ENCODE measurements around the gene MORC4.

DNA sequence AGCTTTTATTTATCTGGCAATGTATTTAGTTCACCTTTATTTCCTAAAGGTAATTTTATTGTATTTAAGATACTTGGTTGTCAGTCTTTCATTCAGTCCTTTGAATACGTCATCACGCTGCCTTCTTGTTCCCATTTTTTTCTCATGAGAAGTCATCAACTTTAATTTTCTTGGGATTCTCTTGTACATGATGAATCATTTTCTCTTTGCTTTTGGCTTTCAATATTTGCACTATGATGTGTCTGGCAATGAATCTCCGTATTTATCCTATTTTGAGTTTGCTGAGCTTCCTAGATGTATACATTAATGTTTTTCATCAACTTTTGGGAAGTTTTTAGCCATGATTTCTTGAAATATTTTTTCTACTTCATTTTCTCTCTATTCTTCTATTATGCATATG, 51.4 kb downstream of the MORC4 start:
- TF ChIP-seq, protein P1, sequence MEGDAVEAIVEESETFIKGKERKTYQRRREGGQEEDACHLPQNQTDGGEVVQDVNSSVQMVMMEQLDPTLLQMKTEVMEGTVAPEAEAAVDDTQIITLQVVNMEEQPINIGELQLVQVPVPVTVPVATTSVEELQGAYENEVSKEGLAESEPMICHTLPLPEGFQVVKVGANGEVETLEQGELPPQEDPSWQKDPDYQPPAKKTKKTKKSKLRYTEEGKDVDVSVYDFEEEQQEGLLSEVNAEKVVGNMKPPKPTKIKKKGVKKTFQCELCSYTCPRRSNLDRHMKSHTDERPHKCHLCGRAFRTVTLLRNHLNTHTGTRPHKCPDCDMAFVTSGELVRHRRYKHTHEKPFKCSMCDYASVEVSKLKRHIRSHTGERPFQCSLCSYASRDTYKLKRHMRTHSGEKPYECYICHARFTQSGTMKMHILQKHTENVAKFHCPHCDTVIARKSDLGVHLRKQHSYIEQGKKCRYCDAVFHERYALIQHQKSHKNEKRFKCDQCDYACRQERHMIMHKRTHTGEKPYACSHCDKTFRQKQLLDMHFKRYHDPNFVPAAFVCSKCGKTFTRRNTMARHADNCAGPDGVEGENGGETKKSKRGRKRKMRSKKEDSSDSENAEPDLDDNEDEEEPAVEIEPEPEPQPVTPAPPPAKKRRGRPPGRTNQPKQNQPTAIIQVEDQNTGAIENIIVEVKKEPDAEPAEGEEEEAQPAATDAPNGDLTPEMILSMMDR (IDR thresholded peaks at IDR 0.05), result no peak
- no peak for TF ChIP-seq POLR2A (IDR thresholded peaks at IDR 0.05)

All from body of pancreas (tissue), 4 donors.